HG03196 (cell line): ENCODE data around the gene HM13.
A peak's percentile ranks its signal among the peaks of the same experiment; 100 is the strongest.
"Not testable (repeated sequence)": the region's sequence is repeated elsewhere in the genome, so short reads cannot be mapped to it uniquely, and the experiment has no call there.

ENCODE experiments used
- ATAC-seq: cut with Tn5 transposase; IDR thresholded peaks from one replicate; pipeline ENCODE4 v1.9.1; 2021; ENCODE audit not compliant: unreplicated experiment

Gene HM13

DNA sequence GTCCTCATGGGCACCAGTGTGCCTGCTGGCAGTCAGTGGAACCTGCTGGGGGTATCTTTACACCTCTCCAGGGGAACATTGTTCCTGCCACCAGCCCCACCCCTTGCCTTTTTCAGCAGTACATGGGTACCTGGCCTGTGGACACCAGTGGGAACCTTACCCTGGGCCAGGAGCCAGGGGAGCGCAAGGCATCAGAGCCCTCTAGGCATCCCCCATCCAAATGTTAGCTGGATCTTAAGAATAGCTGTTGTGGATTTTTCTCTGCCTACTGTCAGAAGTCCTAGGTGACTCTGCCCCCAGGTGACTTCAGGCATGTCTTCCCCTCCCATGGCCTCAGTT, 52.0 kb downstream of the HM13 start:
- no peak for ATAC-seq

- no peak for ATAC-seq
Measured at GRCh38 chr20:31566658-31567379, 52.6 kb downstream of the HM13 start.

GRCh38 chr20:31567380-31567720, 53.1 kb downstream of the HM13 start:
- ATAC-seq, result no peak

- ATAC-seq, result no peak
Measured at GRCh38 chr20:31568041-31568731, 53.9 kb downstream of the HM13 start.

DNA sequence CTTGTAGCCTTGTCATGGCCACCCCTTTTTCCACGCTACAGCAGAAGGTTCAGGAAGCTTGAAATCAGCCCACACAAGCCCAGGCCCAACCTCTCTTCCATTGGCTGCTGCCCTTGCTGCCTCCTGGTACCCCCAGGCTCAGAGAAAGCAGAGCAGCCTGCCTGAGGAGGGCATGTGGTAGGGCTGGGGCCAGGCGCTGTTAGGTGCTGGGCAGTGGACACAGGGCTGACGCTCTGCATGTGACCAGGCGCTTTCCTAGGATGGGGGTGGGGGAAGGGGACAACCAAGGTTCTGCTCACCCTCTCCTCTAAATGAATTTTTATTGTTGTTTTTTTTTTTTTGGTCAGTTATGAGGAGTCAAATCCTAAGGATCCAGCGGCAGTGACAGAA, 54.5 kb downstream of the HM13 start:
- no peak for ATAC-seq

DNA sequence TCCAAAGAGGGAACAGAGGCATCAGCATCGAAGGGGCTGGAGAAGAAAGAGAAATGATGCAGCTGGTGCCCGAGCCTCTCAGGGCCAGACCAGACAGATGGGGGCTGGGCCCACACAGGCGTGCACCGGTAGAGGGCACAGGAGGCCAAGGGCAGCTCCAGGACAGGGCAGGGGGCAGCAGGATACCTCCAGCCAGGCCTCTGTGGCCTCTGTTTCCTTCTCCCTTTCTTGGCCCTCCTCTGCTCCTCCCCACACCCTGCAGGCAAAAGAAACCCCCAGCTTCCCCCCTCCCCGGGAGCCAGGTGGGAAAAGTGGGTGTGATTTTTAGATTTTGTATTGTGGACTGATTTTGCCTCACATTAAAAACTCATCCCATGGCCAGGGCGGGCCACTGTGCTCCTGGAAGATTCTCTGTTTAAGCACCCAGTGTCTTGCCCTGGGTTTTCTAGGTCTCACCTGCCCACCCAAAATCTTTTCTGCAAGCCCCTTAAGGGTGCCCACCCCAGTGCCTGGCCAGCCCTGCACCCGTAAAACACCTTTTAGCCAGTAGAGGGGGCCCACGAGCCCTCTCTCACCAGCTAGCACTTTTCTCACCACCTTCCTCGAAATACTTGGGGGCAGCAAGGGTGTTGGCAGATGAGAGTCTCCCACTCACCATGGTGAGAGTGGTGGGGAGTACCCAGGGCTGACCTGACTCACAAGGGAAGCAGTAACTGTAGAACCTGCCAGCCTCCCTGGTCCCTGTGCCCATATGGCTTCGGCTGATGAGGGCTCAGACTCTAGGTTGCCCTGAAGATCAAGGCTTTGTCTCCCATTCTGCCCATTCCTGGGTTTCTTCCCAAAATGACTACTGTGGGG, 55.1 kb downstream of the HM13 start:
- ATAC-seq, result no peak

DNA sequence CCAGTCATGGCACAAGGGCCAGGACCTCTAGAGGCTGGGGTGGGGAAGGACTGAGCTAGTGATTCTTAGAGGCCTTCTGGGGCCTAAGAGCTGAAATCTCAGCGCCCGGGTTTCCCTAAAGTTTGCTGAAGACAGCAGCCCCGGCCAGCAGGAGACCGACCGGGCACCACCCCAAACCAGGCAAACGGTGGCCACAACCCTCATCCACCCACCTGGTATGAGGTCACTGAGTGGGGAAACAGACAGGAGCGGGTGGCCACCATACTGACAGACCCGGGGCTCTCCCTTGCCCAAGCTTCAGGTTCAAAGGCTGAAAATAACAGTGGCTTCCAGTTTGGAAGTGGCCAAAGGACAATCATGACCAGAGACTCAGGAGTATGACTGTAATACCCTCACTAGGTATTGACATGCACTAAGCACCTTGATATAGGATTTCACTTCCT, 55.8 kb downstream of the HM13 start:
- no peak for ATAC-seq

DNA sequence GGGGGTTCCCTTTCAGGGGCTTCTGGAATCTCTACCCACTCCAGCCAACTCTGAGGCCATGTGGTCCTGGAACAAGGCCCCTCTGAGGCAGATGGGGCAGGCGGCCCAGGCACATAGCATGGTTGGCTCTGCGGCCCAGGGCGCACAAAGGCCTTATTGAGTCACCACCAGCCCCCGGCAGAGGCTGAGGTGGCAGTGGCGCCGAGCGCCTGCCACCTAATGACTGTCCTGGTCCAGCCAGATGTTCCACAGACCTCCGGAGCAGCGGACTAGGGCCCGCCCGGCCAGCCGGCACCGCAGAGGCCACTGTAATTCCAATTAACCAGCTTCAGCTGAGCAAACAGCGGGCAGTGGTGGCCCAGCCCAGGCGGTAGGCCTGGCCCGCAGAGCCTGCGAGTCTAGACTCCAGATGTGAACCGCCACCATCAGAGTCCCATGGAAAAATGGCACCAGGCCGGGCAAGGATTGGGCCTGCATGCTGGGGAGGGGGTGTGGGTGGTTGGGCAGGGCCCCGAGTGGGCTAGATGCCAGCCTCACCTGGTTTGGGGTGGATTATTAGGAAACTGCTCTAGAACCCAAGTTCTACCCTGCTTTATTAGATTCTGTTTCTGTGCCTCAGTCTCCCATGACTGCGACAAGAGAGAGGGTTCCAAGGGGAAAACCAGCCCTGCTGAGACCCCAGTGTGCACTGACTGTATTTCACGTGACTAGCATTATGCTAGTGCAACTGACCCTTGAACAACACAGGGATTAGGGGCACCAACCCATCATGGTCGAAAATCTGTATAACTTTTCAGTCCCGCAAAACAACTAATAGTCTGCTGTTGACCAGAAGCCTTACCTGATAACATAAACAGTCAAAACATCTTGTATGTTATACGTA, 56.7 kb downstream of the HM13 start:
- no peak for ATAC-seq

GRCh38 chr20:31572042-31572700, 57.9 kb downstream of the HM13 start:
- peak; percentile 1 for ATAC-seq

DNA sequence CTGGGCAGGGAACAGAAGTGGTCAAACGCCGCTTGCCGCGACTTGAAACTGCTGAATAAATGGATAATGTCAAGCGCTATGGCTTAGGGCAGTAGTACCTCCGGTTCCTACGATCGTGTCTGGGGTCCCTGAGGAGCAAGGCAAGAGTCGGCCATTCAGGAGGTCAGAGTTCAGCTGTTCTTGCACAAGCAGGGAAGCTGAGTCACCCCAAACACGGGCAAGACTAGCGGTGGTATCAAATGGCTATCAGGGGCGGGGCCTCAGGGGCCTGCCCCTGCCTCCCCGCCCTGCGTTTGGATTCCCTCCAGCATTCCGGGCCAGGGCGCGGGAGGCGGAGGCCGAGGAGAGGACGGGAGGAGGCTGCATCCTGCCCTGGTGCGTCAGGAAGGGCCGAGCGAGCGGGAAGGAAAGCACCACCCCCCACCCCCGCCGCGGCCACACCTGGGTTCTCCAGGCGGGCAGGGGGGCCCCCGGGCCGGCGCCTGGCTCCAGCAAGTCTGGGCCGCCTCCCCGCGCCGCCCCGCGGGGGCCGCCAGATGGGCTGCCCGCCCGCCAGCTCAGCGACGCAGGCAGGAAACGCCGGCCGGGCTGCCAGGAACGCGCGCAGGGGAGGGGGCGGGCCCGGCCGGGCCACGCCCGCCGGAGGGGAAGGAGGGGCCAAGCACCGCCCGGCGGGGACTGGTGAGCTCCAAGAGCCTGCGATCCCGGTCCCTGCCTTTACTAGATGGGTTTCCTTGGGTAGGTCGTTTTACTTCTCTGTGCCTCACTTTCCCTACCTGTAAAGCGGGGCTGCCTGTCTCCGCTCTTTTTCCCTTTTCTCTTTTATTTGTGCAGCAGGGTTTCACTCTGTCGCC, 58.7 kb downstream of the HM13 start:
- ATAC-seq, result peak; percentile 88

DNA sequence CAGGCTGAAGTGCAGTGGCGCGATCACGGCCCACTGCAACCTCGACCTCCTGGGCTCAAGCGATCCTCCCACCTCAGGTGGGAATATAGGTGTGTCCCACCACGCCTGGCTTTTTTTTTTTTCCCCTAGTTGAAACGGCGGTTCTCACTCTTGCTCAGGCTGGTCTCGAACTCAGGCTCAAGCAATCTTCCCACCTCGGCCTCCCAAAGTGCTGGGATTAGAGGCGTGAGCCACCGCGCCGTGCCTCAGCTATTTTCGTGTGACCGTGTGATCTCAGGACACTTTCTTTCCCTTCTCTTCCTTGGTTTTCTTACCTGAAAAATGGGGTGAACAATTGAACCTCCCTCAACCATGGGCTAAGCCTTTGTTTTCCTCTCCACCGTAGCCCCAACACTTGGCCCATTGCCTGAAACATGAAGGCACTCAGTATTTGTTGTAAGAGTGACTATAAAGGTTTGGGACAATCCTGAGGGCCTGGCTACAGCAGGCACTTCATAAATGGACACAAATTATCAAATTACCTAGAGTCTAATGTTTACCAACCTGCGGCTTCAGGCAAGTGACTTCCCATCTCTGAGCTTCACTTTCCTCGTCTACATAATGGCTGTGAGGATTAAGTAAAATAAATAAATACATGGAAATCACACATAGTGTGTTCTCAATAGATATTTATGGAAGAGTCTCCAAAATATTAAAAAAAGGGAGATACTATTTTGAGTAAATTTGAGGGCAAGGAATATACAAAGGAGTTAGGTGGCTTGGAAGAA, 59.5 kb downstream of the HM13 start:
- ATAC-seq, result no peak

DNA sequence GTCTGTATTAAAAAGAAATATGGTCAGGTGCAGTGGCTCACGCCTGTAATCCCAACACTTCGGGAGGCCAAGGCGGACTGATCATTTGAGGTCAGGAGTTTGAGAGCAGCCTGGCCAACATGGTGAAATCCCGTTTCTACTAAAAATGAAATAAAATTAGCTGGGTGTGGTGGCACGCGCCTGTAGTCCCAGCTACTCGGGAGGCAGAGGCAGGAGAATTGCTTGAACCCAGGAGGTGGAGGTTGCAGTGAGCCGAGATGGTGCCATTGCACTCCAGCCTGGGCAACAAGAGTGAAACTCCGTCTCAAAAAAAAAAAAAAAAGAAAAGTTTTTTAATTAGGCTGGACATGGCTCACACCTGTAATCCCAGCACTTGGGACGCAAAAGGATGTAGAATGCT, 60.7 kb downstream of the HM13 start:
- not testable (repeated sequence) for ATAC-seq

DNA sequence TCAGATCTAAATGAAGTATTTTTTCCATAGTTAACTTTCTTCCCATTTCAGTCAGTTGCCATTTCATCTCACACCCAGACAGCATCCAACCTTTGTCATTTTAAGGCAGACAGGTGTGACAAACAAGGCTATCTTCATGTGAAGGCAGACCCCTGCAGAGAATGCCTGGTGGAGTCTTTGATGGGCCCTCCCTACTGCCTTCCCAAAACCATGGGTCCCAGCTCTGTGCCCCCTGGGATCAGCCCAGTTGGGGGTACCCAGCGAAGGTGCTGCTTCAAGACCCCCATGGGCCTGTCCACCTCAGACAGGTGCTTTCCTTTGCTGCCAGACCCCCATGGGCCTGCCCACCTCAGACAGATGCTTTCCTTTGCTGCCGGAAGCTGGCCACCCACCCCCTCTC, 62.5 kb downstream of the HM13 start:
- no peak for ATAC-seq

DNA sequence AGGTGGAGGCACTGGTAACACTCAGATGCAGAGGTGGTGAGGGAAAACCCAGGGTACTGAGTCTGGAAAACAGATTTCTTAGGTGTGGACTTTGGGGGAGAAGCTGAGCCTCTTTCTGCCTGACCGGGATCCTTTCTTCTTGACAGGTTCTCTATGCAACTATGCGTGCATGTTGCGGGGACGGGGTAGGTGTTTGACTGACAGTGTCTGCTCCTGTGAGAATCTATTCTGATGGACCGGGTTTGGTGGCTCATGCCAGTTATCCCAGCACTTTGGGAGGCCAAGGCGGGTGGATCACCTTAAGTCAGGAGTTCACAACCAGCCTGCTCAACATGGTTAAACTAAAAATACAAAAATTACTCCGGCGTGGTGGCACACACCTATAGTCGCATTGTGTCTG, 63.0 kb downstream of the HM13 start:
- no peak for ATAC-seq

GRCh38 chr20:31578448-31579138, 64.4 kb downstream of the HM13 start:
- no peak for ATAC-seq

DNA sequence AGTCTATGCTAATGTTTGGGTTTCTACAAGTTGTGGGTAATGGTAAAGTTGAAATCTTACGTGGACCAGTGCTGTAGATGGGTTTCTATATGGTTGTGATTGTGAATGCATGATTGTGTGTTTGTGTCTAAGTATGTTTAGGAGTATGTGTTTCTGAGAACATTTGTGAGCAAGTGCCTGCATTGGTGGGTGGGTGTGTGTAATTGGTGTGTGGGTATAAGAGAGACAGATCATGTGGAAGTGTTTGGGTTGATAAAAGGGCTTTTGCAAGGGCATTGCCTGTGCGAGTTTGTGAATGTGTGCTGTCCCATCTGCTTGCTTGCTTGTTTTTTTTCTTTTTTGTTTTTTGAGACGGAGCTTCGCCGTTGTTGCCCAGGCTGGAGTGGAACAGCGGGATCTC, 65.0 kb downstream of the HM13 start:
- ATAC-seq, result no peak

- ATAC-seq, result not testable (repeated sequence)
Measured at GRCh38 chr20:31579941-31580651, 65.9 kb downstream of the HM13 start.

- ATAC-seq, result no peak
Measured at GRCh38 chr20:31580706-31581105, 66.5 kb downstream of the HM13 start.
